Measurements from ENCODE around the gene AK2. TPM values are rescaled to one million over a fixed set of nuclear protein-coding genes. Genes with fewer than 3 reads are reported as not detected.
"Not testable (repeated sequence)": the region's sequence is repeated elsewhere in the genome, so short reads cannot be mapped to it uniquely, and the experiment has no call there.

Gene AK2
- total and polyA plus RNA-seq, 9 donors, result 52.9 to 150 (median 115) TPM

GRCh38 chr1:33074193-33074945 lies 37.7 kb upstream of the AK2 start:
- Histone ChIP-seq H3K4me3 (no peak overlapping the region), H3K36me3 (no peaks in the 10 kb centered on the region), H3K9me3 (no peaks in the 10 kb centered on the region), H3K27ac (no peak overlapping the region), H3K27me3 (no peaks in the 10 kb centered on the region), H3K4me1 (ENCODE audit: insufficient read depth) (no peaks in the 10 kb centered on the region)
- intact Hi-C loops (cut with DNase I), result no loop called here
- TF ChIP-seq, protein P1, sequence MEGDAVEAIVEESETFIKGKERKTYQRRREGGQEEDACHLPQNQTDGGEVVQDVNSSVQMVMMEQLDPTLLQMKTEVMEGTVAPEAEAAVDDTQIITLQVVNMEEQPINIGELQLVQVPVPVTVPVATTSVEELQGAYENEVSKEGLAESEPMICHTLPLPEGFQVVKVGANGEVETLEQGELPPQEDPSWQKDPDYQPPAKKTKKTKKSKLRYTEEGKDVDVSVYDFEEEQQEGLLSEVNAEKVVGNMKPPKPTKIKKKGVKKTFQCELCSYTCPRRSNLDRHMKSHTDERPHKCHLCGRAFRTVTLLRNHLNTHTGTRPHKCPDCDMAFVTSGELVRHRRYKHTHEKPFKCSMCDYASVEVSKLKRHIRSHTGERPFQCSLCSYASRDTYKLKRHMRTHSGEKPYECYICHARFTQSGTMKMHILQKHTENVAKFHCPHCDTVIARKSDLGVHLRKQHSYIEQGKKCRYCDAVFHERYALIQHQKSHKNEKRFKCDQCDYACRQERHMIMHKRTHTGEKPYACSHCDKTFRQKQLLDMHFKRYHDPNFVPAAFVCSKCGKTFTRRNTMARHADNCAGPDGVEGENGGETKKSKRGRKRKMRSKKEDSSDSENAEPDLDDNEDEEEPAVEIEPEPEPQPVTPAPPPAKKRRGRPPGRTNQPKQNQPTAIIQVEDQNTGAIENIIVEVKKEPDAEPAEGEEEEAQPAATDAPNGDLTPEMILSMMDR (IDR thresholded peaks at IDR 0.05), result no peak
- TF ChIP-seq EP300 (IDR thresholded peaks at IDR 0.05), result no peak
- no peak for TF ChIP-seq POLR2A (IDR thresholded peaks at IDR 0.05)
- WGBS, 3 donors, result 20 to 35% (median 23%) methylated on average over 4 of the region's 4 CpGs
- DNase-seq, result no peak

DNA sequence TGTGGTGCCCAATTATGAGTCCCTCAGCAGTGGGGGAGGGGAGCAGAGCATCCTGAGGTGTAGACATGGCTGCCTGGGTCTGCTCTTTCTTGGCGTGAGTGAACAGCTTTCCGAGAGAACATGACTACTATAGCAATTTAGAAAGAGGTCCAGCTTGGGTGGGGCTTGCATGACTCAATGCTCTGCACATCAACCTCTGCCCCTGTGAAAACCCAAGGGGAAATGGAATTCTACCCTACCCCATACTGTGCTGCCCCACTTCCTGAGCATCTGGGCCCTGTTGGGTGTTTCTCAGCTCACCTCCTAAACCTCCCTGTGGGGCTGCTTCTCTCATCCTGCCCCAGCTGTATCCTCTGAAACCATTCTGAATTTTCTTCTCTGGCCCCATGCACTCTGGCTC lies 36.0 kb upstream of the AK2 start:
- no peaks in the 10 kb centered on the region for H3K36me3 ChIP-seq
- no peaks in the 10 kb centered on the region for H3K9me3 ChIP-seq
- TF ChIP-seq, protein P1 (IDR thresholded peaks at IDR 0.05), result no peak
- TF ChIP-seq POLR2A (IDR thresholded peaks at IDR 0.05) (no peak), EP300 (IDR thresholded peaks at IDR 0.05) (no peak)
- WGBS, 3 donors, result 51 to 74% (median 71%) methylated on average over 2 of the region's 2 CpGs
- H3K4me1 ChIP-seq (ENCODE audit: insufficient read depth), result no peaks in the 10 kb centered on the region
- no peak overlapping the region for H3K4me3 ChIP-seq
- no peaks in the 10 kb centered on the region for H3K27me3 ChIP-seq
- intact Hi-C loops (cut with DNase I), result no loop called here
- no peak for DNase-seq
- no peak overlapping the region for H3K27ac ChIP-seq

DNA sequence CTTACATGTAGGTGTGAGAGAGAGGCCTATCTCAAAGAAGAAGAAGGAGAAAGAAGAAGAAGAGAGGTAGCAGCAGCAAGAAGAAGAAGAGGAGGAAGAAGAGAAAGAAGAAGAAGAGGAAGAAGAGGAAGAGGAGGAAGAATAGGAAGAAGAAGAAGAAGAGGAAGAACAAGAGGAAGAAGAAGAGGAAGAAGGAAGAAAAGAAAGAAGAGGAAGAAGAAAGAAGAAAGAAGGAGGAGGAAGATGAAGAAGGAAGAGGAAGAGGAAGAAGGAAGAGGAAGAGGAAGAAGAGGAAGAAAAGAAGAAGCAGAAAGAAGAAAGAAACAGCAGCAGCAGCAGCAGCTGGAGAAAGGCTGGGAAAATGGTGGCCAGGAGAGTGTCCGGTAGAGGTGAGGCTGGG lies 33.9 kb upstream of the AK2 start:
- TF ChIP-seq POLR2A (IDR thresholded peaks at IDR 0.05) (no peak), EP300 (IDR thresholded peaks at IDR 0.05) (no peak)
- TF ChIP-seq, protein P1 (IDR thresholded peaks at IDR 0.05), result no peak
- Histone ChIP-seq H3K36me3 (no peaks in the 10 kb centered on the region), H3K27ac (no peak overlapping the region), H3K9me3 (no peaks in the 10 kb centered on the region), H3K4me1 (ENCODE audit: insufficient read depth) (no peaks in the 10 kb centered on the region), H3K27me3 (no peaks in the 10 kb centered on the region), H3K4me3 (no peak overlapping the region)
- DNase-seq, result no peak
- WGBS, 3 donors, result 90 to 100% (median 91%) methylated on average over 1 of the region's 1 CpG
- intact Hi-C loops (cut with DNase I), result no loop called here

GRCh38 chr1:33068108-33068507 lies 31.4 kb upstream of the AK2 start:
- WGBS, 3 donors, result 20 to 31% (median 26%) methylated on average over 2 of the region's 2 CpGs
- H3K9me3 ChIP-seq; H3K27me3 ChIP-seq; intact Hi-C loops (cut with DNase I); H3K36me3 ChIP-seq; H3K4me3 ChIP-seq; DNase-seq; H3K27ac ChIP-seq; H3K4me1 ChIP-seq (ENCODE audit: insufficient read depth): not testable (repeated sequence)

GRCh38 chr1:33066477-33066876 lies 29.8 kb upstream of the AK2 start:
- H3K4me3 ChIP-seq; H3K27ac ChIP-seq; H3K36me3 ChIP-seq; intact Hi-C loops (cut with DNase I); H3K9me3 ChIP-seq; H3K27me3 ChIP-seq; DNase-seq; H3K4me1 ChIP-seq (ENCODE audit: insufficient read depth): not testable (repeated sequence)
- WGBS, 3 donors, result 93 to 95% (median 95%) methylated on average over 3 of the region's 3 CpGs
